K562 (cell line): Measurements from ENCODE around the gene NOTCH1. TPM values are rescaled to one million over a fixed set of nuclear protein-coding genes. Genes with fewer than 3 reads are reported as not detected.

Experiments
- AFF1 ChIP-seq, 2 experiments: fragments of 450-650 bp; IDR thresholded peaks; 2 replicates each; pipeline ENCODE4 v1.6.1; 2018; ENCODE audit warnings: mild to moderate bottlenecking in 2 of 2, low read depth in 1 of 2; ENCODE audit not compliant: partially characterized antibody in 2 of 2
- BRCA1 ChIP-seq, 2 experiments: fragments of 450-650 bp in 1 of 2; sonication (generic) in 1 of 2; formaldehyde crosslinking in 1 of 2; IDR thresholded peaks; 2 replicates each; pipeline versions ENCODE4 v1.5.0 to v1.6.1; 2017 to 2020; ENCODE audit warnings: mild to moderate bottlenecking in 1 of 2, missing genetic modification reagents in 1 of 2
- CBX3 ChIP-seq, 2 experiments: IDR thresholded peaks; 1 replicate in 1 of 2; 2 replicates in 1 of 2; pipeline ENCODE4 v1.6.1; 2012; ENCODE audit warnings: inconsistent platforms in 2 of 2, low read length in 2 of 2, borderline replicate concordance in 1 of 2, control low read depth in 1 of 2
- ERF ChIP-seq: fragments of 450-650 bp; formaldehyde crosslinking; IDR thresholded peaks from 2 replicates; pipeline ENCODE4 v1.4.0; 2020; ENCODE audit warnings: mild to moderate bottlenecking, mixed read lengths
- GTF2F1 ChIP-seq: IDR thresholded peaks from 2 replicates; pipeline ENCODE4 v1.6.1; 2011; ENCODE audit warnings: low read depth, low read length, improper control_type of control experiment
- HIVEP1 ChIP-seq: fragments of 250-450 bp; sonication (Bioruptor Pico); IDR thresholded peaks from 2 replicates; pipeline ENCODE4 v1.4.0; 2020; ENCODE audit warnings: mild to moderate bottlenecking
- HOMEZ ChIP-seq: fragments of 250-450 bp; sonication (Bioruptor Pico); IDR thresholded peaks from 2 replicates; pipeline ENCODE4 v1.4.0; 2020; ENCODE audit warnings: mild to moderate bottlenecking, moderate library complexity
- LEF1 ChIP-seq: fragments of 450-650 bp; IDR thresholded peaks from 2 replicates; pipeline ENCODE4 v1.6.1; 2016; ENCODE audit warnings: mild to moderate bottlenecking
- MCM7 ChIP-seq, 2 experiments: fragments of 450-650 bp; IDR thresholded peaks; 2 replicates each; pipeline ENCODE4 v1.6.1; 2016 to 2018
- NR3C1 ChIP-seq: sonication (generic); formaldehyde crosslinking; IDR thresholded peaks from 2 replicates; pipeline ENCODE4 v1.8.1; 2022; ENCODE audit warnings: missing genetic modification reagents
- PBX2 ChIP-seq, 2 experiments: IDR thresholded peaks in 1 of 2; conservative IDR thresholded peaks in 1 of 2; 2 replicates each; pipeline ENCODE4 v1.6.1; 2016; ENCODE audit warnings: low read depth in 2 of 2, mild to moderate bottlenecking in 1 of 2, missing compliant biosample characterization in 1 of 2, missing genetic modification characterization in 1 of 2, moderate library complexity in 1 of 2
- PHF20 ChIP-seq: fragments of 450-650 bp; IDR thresholded peaks from 2 replicates; pipeline ENCODE4 v1.6.1; 2018; ENCODE audit not compliant: partially characterized antibody
- PPARD ChIP-seq: fragments of 250-450 bp; sonication (Bioruptor Pico); IDR thresholded peaks from 2 replicates; pipeline ENCODE4 v1.8.0; 2022; ENCODE audit warnings: inconsistent platforms, mild to moderate bottlenecking, moderate library complexity
- PRMT5 ChIP-seq: sonication (generic); formaldehyde crosslinking; IDR thresholded peaks from 2 replicates; pipeline ENCODE4 v1.5.0; 2020; ENCODE audit warnings: missing genetic modification reagents
- SNIP1 ChIP-seq: fragments of 450-650 bp; IDR thresholded peaks from 2 replicates; pipeline ENCODE4 v1.7.1; 2017; ENCODE audit warnings: low read depth, mild to moderate bottlenecking
- TCF3 ChIP-seq: sonication (generic); formaldehyde crosslinking; IDR thresholded peaks from 2 replicates; pipeline ENCODE4 v1.4.0; 2020; ENCODE audit warnings: mild to moderate bottlenecking, missing genetic modification reagents
- USF2 ChIP-seq: sonication (generic); formaldehyde crosslinking; IDR thresholded peaks from 2 replicates; pipeline ENCODE4 v1.5.0; 2020; ENCODE audit warnings: missing genetic modification reagents
- ZNF830 ChIP-seq: fragments of 250-450 bp; sonication (Bioruptor Pico); IDR thresholded peaks from 2 replicates; pipeline ENCODE4 v1.5.0; 2021; ENCODE audit warnings: mild to moderate bottlenecking
- polyA plus RNA-seq, 8 experiments: library from polyadenylated mRNA; depleted of rRNA in 4 of 8; stranded (reverse) in 5 of 8; unstranded in 3 of 8; fragments of >200 nt; fragmentation: Nextera tagmentation in 2 of 8; fragmentation: Illumina TruSeq in 1 of 8; extraction: Ambion mirVana in 2 of 8; extraction: Trizol in 1 of 8; gene quantifications; 2 replicates each; pipeline versions ENCODE4 v1.2.1 to v1.2.3, GENCODE V29; 2011 to 2014; ENCODE audit warnings: inconsistent platforms in 1 of 8, missing spikeins in 1 of 8
- total RNA-seq, 7 experiments: library from RNA; depleted of rRNA in 6 of 7; stranded (reverse); fragments of >200 nt in 6 of 7; fragmentation: Illumina TruSeq in 2 of 7; extraction: Trizol in 2 of 7; gene quantifications; 2 replicates each; pipeline versions ENCODE4 v1.2.1 to v1.2.3, GENCODE V29; 2011 to 2021; ENCODE audit warnings: low replicate concordance in 1 of 7

Gene NOTCH1
- total and polyA plus RNA-seq, 9 of the 15 experiments (the other 6 are each of a cell fraction or from before 2014, with no cell fraction given): 0.03 to 31.4 (median 2.3) TPM

- TF ChIP-seq HOMEZ (CRISPR knock-in tag) (no peak), NR3C1 (no peak), PHF20 (peak; percentile 37), GTF2F1 (no peak), ERF (CRISPR knock-in tag) (peak; percentile 50; the same call in 1 of the 2 replicates), BRCA1 (IDR thresholded peaks at IDR 0.05) (no peak), BRCA1 (CRISPR knock-in tag; IDR thresholded peaks at IDR 0.05) (no peak), MCM7 (IDR thresholded peaks at IDR 0.05) (no peak), PRMT5 (CRISPR knock-in tag) (no peak), TCF3 (CRISPR knock-in tag) (no peak), CBX3 (IDR thresholded peaks at IDR 0.05; ENCODE audit: borderline replicate concordance in 1 of 2, low read length in 2 of 2) (no peak), LEF1 (no peak), SNIP1 (no peak), PBX2 (CRISPR knock-in tag; IDR thresholded peaks at IDR 0.05; ENCODE audit: low read depth) (no peak), PBX2 (tag; conservative IDR thresholded peaks at IDR 0.05; ENCODE audit: low read depth) (no peak), USF2 (CRISPR knock-in tag) (no peak), PPARD (CRISPR knock-in tag) (no peak), HIVEP1 (no peak), ZNF830 (CRISPR knock-in tag) (no peak), AFF1 (IDR thresholded peaks at IDR 0.05; ENCODE audit: low read depth in 1 of 2, partially characterized antibody in 2 of 2) (no peak)
Measured at GRCh38 chr9:136545965-136546696, at the start of gene NOTCH1 (continued).
